Gastroesophageal sphincter (tissue), 4 donors: ENCODE measurements around the gene TGFBR2. TPM values are rescaled to one million over a fixed set of nuclear protein-coding genes. Genes with fewer than 3 reads are reported as not detected.

Experiments used
- ATAC-seq: fragments of 150-250 bp; one replicate; pipeline ENCODE4 v1.9.1; 2016; ENCODE audit warnings: mild to moderate bottlenecking, moderate library complexity
- H3K27ac ChIP-seq, 4 donors: fragments of 200-600 bp; sonication (generic) in 3 of 4; 1 replicate in 3 of 4; 2 replicates in 1 of 4; pipeline ENCODE4 v1.5.1; 2016 to 2019
- H3K27me3 ChIP-seq: fragments of 200-600 bp; sonication (generic); one replicate; pipeline ENCODE4 v1.5.1; 2019
- H3K36me3 ChIP-seq, 2 donors: fragments of 200-600 bp; sonication (generic); one replicate each; pipeline ENCODE4 v1.5.1; 2019; ENCODE audit warnings: control low read depth in 1 of 2
- H3K4me1 ChIP-seq, 3 donors: fragments of 200-600 bp; sonication (generic); 1 replicate in 2 of 3; 2 replicates in 1 of 3; pipeline ENCODE4 v1.5.1; 2016 to 2019; ENCODE audit warnings: control low read depth in 2 of 3
- H3K4me3 ChIP-seq, 2 donors: fragments of 200-600 bp; sonication (generic); one replicate each; pipeline ENCODE4 v1.5.1; 2019; ENCODE audit warnings: mild to moderate bottlenecking in 1 of 2, moderate library complexity in 1 of 2
- H3K9me3 ChIP-seq, 3 donors: fragments of 200-600 bp; sonication (generic); one replicate each; pipeline ENCODE4 v1.5.1; 2017 to 2019; ENCODE audit warnings: control low read depth in 2 of 3
- CTCF ChIP-seq, 4 experiments: fragments of 200-600 bp in 2 of 4; fragments of 450-650 bp in 2 of 4; sonication (generic) in 1 of 4; IDR thresholded peaks; one replicate each; pipeline ENCODE4 v1.5.1; 2017 to 2019; ENCODE audit warnings: antibody characterized with exemption in 4 of 4, mild to moderate bottlenecking in 2 of 4, moderate library complexity in 2 of 4
- EP300 ChIP-seq: sonication (generic); formaldehyde crosslinking; IDR thresholded peaks from one replicate; pipeline ENCODE4 v1.6.1; 2017; ENCODE audit warnings: antibody characterized with exemption, mild to moderate bottlenecking
- POLR2A ChIP-seq, 2 donors: fragments of 450-650 bp; IDR thresholded peaks; one replicate each; pipeline ENCODE4 v1.6.1; 2017; ENCODE audit warnings: antibody characterized with exemption in 2 of 2, mild to moderate bottlenecking in 2 of 2, moderate library complexity in 1 of 2
- POLR2AphosphoS5 ChIP-seq: sonication (generic); formaldehyde crosslinking; IDR thresholded peaks from one replicate; pipeline ENCODE4 v1.6.1; 2017; ENCODE audit warnings: antibody characterized with exemption
- WGBS, 2 donors: methylation state at CpG; one replicate each; pipeline ENCODE4 v1.1.5; 2018; ENCODE audit warnings: low coverage in 1 of 2; 5-methylcytosine and 5-hydroxymethylcytosine counted together
- total RNA-seq, 4 donors: library from RNA; depleted of rRNA; stranded (reverse); fragments of >200 nt; gene quantifications; one replicate each; pipeline ENCODE4 v1.1.0, GENCODE V29; 2016

TGFBR2 gene
- total RNA-seq, 4 donors from 2014 or later = 174 to 297 (median 231) TPM

GRCh38 chr3:30600572-30600971 is 5.8 kb upstream of the TGFBR2 start:
- 89 to 97% methylated on average over 1 to 2 of the region's 2 CpGs for WGBS, 2 donors
- H3K27me3 ChIP-seq = no peaks in the 10 kb centered on the region

GRCh38 chr3:30602946-30603345 is 3.5 kb upstream of the TGFBR2 start:
- no peak overlapping the region for H3K27ac ChIP-seq
- H3K4me1 ChIP-seq = peaks cover 3 to 16% (median 7%) of the 10 kb centered on the region in 3 donors
- no peaks in the 10 kb centered on the region for H3K36me3 ChIP-seq
- WGBS, 2 donors = 81 to 85% methylated on average over 4 of the region's 4 CpGs
- H3K4me3 ChIP-seq = no peak overlapping the region
- H3K9me3 ChIP-seq = no peaks in the 10 kb centered on the region
- ATAC-seq = no peak
- TF ChIP-seq CTCF (IDR thresholded peaks at IDR 0.05) (no peak), EP300 (no peak), POLR2A (IDR thresholded peaks at IDR 0.05) (no peak), POLR2AphosphoS5 (no peak)
- no peaks in the 10 kb centered on the region for H3K27me3 ChIP-seq

More at GRCh38 chr3:30600572-30600971, 5.8 kb upstream of the TGFBR2 start:
- no peaks in the 10 kb centered on the region for H3K9me3 ChIP-seq
- no peak for ATAC-seq
- no peak overlapping the region for H3K27ac ChIP-seq
- no peak overlapping the region for H3K4me3 ChIP-seq
- H3K36me3 ChIP-seq = no peaks in the 10 kb centered on the region
- TF ChIP-seq POLR2AphosphoS5 (no peak), POLR2A (IDR thresholded peaks at IDR 0.05) (no peak), CTCF (IDR thresholded peaks at IDR 0.05) (no peak)
- peaks cover under 1 to 21% (median 7%) of the 10 kb centered on the region in 3 donors for H3K4me1 ChIP-seq

- peaks cover 3 to 26% (median 7%) of the 10 kb centered on the region in 3 donors for H3K4me1 ChIP-seq
- ATAC-seq = no peak
- no peaks in the 10 kb centered on the region for H3K27me3 ChIP-seq
- no peak overlapping the region for H3K27ac ChIP-seq
- TF ChIP-seq POLR2A (IDR thresholded peaks at IDR 0.05) = no peak
- no peak for TF ChIP-seq POLR2AphosphoS5
- TF ChIP-seq CTCF (IDR thresholded peaks at IDR 0.05) = no peak
- TF ChIP-seq EP300 = no peak
- WGBS, 2 donors = 58 to 79% methylated on average over 2 to 3 of the region's 3 CpGs
- H3K9me3 ChIP-seq = no peaks in the 10 kb centered on the region
- H3K4me3 ChIP-seq = no peak overlapping the region
- H3K36me3 ChIP-seq = no peaks in the 10 kb centered on the region
Observed at GRCh38 chr3:30604093-30604492, 2.3 kb upstream of the TGFBR2 start.

GRCh38 chr3:30604558-30604957 is 1.8 kb upstream of the TGFBR2 start:
- Histone ChIP-seq H3K36me3 (no peaks in the 10 kb centered on the region), H3K9me3 (no peaks in the 10 kb centered on the region), H3K27ac (peak overlapping the region; percentile 8 to 100 (median 98)), H3K4me1 (peaks cover 3 to 31% (median 7%) of the 10 kb centered on the region in 3 donors), H3K27me3 (no peaks in the 10 kb centered on the region), H3K4me3 (no peak overlapping the region)
- no peak for TF ChIP-seq POLR2AphosphoS5
- TF ChIP-seq POLR2A (IDR thresholded peaks at IDR 0.05) = no peak
- no peak for TF ChIP-seq EP300
- TF ChIP-seq CTCF (IDR thresholded peaks at IDR 0.05) = no peak
- no peak for ATAC-seq
- WGBS, 2 donors = 69 to 88% methylated on average over 5 of the region's 5 CpGs

GRCh38 chr3:30605005-30605404 is 1.4 kb upstream of the TGFBR2 start:
- TF ChIP-seq CTCF (IDR thresholded peaks at IDR 0.05) (no peak), EP300 (no peak), POLR2A (IDR thresholded peaks at IDR 0.05) (no peak), POLR2AphosphoS5 (no peak)
- Histone ChIP-seq H3K27ac (peak overlapping the region; percentile 8 to 100 (median 98)), H3K4me3 (no peak overlapping the region), H3K27me3 (no peaks in the 10 kb centered on the region), H3K4me1 (peaks cover 3 to 36% (median 7%) of the 10 kb centered on the region in 3 donors), H3K36me3 (no peaks in the 10 kb centered on the region), H3K9me3 (no peaks in the 10 kb centered on the region)
- ATAC-seq = no peak
- WGBS, 2 donors = 69 to 70% methylated on average over 4 of the region's 4 CpGs
